MV-4-11 (cell line): ENCODE data around the gene ARRB1.
"Not testable (repeated sequence)": the region's sequence is repeated elsewhere in the genome, so short reads cannot be mapped to it uniquely, and the experiment has no call there.

ENCODE experiments used
- DNase-seq: peaks from one replicate; lab custom pipeline; 2025; lab: John Stamatoyannopoulos, UW

Gene ARRB1

DNA sequence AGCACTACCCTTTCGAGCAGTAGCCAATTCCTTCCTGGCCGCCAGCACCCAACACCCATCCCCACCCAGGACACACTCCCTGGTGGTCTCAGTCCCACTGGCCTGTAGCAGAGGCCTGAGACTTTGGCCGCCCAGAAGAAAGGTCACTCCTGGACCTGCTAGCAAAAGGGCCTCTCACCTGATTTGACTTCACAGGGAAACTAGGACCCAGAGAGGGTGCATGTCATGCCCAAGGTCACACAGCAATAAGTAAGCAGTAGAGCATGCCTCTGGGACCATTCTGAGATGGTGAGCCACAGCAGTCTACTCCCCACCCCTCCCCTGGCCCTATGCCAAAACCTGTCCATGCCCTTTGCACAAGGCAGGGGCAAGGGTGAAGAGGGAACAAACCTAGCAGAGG, 7.3 kb downstream of the ARRB1 start:
- no peak for DNase-seq

- DNase-seq: peak; percentile 49
Observed at GRCh38 chr11:75342966-75343870, 8.2 kb downstream of the ARRB1 start.

GRCh38 chr11:75342231-75342918, 9.1 kb downstream of the ARRB1 start:
- no peak for DNase-seq

DNA sequence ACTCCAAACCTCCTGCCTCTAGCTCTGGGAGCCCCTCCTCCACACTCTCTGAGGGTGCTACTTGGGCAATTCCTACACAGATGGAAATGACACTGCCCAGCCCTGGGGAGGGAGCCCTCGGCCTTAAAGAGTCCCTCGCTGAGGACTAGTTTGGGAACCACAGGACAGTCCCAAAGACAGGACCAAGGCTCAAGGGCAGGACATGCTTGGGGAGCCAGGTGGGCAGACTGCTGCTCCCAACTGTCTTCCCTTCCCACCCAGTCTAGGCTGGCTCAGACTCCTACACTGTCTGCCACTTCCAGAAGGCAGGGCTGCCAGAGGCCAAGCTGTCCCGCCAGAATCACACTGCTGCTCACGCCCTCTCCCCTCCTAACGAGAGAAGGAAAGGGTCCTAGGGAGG, 9.8 kb downstream of the ARRB1 start:
- DNase-seq: peak; percentile 31

GRCh38 chr11:75339685-75340409, 11.6 kb downstream of the ARRB1 start:
- peak; percentile 61 for DNase-seq

- DNase-seq: peak; percentile 8
Observed at GRCh38 chr11:75338516-75339208, 12.8 kb downstream of the ARRB1 start.

- DNase-seq: peak; percentile 73
Observed at GRCh38 chr11:75337195-75337654, 14.2 kb downstream of the ARRB1 start.

DNA sequence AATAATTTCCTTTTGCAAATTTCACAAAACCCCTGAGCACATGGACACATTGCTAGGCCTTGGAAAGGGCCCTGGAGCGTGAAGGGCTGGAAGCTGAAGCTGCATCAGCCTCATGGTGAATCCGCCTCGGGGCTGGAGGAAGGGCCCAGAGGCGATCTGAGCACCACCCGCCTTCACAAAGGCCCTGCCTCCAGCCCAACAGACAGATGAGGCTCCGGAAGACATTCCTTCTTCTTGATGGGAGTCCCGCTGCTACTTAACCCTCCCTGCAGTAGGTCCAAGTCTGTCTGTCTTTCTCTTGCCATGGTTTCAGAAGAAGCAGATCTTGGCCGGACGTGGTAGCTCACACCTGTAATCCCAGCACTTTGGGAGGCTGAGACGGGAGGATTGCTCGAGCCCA, 16.5 kb downstream of the ARRB1 start:
- DNase-seq: no peak

DNA sequence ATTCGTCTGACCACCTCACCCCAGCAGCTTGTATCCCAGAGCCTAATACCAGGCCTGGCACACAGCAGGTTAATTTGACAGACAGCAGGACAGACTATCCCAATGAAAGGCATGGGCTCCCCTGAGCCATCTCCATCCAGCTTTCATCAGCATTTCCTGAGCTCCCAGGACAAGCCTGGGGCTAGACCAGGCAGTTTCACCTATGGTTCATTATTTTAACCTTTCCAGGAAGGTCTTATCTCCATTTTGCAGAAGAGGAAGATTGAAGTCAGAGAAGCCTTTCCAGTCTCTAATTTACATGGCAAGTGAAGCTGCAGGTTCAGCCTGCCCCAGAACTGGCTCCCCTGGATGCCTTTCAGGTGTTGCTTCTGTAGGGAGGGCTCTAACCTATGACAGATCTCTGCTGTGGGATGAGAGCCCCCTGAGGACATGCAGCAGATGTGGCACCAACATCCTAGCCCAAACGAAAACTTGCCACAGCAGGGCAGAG, 17.0 kb downstream of the ARRB1 start:
- no peak for DNase-seq

GRCh38 chr11:75333807-75334140, 17.7 kb downstream of the ARRB1 start:
- DNase-seq: no peak

GRCh38 chr11:75333022-75333806, 18.2 kb downstream of the ARRB1 start:
- peak; percentile 25 for DNase-seq

DNA sequence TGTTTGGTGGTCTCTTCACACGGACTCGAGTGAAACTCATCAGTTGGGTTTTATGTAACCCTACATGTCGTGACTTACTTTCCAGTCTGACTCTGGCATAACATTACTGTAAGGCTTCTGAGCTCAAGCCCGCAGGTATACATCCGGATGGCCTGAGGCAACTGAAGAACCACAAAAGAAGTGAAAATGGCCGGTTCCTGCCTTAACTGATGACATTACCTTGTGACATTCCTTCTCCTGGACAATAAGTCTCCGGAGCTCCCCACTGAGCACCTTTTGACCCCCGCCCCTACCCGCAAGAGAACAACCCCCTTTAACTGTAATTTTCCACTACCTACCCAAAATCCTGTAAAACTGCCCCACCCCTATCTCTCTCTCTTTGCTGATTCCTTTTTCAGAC, 19.7 kb downstream of the ARRB1 start:
- DNase-seq: not testable (repeated sequence)

- DNase-seq: not testable (repeated sequence)
Observed at GRCh38 chr11:75331304-75331703, 20.2 kb downstream of the ARRB1 start.

GRCh38 chr11:75330886-75331285, 20.6 kb downstream of the ARRB1 start:
- not testable (repeated sequence) for DNase-seq

DNA sequence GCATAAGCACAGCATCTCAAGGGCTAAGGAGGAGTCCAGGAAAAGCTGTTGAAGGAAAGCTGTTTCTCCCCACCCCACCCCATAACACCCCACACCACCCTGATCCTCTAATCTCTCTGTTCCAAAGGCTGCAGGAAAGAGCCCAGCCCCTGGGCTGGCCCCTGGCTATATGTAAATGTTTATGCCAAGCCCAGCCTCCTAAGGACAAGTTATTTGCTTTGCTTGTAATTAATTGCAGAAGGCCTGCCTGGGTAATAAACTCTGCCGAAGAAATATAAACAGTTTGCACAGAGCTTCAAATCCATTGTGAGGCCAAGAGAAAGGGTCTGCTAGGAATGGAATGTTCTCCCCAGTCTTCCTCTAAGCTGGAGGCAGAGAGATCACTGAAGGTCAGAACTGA, 21.2 kb downstream of the ARRB1 start:
- no peak for DNase-seq

DNA sequence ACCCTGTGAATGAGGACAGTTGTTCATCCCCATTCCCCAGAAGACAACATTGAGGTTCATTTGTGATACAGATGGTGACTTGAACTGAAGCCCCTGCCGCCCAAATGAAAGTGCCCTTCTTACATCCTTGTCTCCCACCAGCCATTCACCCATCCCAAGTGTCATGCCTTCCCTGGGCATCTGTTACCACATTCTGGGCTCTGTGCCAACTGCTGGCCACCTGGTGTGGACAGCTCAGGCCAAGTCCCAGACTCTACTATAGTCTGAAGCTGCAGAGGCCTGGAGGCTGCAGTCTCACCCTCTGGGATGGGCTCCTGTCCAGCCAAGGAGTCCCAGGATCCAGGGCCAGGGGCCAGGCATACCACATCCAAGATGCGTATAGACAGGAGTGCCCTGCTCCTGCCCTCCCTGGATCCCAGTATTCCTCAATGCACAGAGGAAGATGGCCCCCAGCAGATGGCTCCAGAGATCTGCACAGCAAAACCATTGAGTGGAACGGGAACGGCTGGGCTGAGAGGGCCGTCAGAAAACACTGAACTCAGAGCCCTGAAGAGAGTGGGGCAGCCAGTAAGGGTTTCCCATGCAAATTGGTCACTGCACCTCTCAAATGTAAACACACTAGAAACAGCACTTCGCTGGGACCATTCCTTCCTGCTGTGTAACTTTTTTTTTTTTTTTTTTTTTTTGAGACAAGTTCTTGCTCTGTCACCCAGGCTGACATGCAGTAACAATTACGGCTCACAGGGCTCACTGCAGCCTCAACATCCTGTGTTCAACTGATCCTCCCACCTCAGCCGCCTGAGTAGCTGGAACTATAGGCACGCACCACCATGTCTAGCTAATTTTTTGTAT, 22.8 kb downstream of the ARRB1 start:
- DNase-seq: peak; percentile 60

- no peak for DNase-seq
Observed at GRCh38 chr11:75326439-75326810, 25.0 kb downstream of the ARRB1 start.

- peak; percentile 30 for DNase-seq
Observed at GRCh38 chr11:75325713-75326438, 25.6 kb downstream of the ARRB1 start.

- DNase-seq: no peak
Observed at GRCh38 chr11:75324740-75325139, 26.7 kb downstream of the ARRB1 start.
